HG03442 (cell line): ENCODE data around the gene COA3.

Source experiments
- ATAC-seq: cut with Tn5 transposase; IDR thresholded peaks from one replicate; pipeline ENCODE4 v1.9.1; 2021; ENCODE audit warnings: mild to moderate bottlenecking, moderate library complexity; ENCODE audit not compliant: unreplicated experiment

COA3 gene

DNA sequence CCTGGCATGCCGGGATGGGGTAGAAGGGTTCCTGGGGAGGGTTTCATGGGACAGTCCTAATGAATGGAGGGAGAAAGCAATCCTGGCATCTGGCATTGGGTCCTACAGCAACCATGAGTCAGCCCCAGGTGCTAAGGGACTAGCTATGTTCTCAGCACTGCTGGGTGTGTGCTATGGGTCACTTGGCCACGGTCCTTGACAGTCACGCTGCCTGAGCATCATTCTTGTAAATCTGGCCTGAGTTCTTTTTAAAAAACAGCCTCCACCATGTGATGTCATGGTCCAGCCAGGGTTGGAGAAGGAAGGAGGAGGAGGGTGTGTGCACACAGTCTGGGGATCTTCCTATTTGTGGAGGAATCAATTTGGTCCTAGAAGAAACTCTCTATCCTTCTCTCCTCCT is 43.7 kb downstream of the COA3 start:
- no peak for ATAC-seq

DNA sequence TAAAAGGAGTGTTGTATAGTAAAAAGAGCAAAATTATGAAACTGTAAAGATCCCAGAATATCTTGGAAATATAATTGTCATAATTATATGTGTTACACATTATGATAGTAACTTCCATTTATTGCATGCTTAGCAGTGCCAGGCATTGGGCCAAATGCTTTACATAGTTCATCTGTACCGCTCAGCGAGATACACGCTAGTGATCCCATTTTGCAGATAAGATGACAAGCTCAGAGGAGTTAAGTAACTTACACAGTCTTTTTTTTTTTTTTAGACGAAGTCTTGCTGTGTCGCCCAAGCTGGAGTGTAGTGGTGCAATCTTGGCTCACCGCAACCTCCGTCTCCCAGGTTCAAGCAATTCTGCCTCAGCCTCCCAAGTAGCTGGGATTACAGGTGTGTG is 46.9 kb downstream of the COA3 start:
- no peak for ATAC-seq

DNA sequence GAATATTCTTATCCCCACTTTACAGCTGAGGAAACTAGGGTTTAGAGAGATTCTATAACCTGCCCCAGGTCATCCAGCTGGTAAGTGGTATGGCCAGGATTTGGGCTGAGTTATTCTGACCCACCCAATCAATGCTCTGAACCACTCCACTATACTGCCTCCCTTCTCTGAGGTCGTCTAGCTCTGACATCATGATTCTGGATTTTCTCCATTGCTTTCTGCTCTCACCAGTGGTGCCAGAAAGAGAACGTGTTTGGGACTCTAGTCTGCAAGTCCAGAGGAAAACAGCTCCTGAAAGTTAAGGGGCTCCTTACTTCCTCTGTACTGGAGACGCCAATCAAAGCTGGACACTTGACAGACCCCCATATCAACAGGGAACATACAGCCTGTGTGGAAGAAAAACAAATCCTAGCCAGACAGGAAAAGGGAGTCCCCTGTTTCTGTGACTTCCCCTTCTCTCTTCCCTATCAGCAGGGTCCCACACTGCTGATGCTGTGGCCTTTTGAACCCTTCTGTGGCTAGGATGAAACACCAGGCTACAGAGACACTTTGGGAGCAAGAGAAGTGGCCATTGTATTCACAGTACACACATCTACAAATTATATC is 47.7 kb downstream of the COA3 start:
- ATAC-seq, result no peak

DNA sequence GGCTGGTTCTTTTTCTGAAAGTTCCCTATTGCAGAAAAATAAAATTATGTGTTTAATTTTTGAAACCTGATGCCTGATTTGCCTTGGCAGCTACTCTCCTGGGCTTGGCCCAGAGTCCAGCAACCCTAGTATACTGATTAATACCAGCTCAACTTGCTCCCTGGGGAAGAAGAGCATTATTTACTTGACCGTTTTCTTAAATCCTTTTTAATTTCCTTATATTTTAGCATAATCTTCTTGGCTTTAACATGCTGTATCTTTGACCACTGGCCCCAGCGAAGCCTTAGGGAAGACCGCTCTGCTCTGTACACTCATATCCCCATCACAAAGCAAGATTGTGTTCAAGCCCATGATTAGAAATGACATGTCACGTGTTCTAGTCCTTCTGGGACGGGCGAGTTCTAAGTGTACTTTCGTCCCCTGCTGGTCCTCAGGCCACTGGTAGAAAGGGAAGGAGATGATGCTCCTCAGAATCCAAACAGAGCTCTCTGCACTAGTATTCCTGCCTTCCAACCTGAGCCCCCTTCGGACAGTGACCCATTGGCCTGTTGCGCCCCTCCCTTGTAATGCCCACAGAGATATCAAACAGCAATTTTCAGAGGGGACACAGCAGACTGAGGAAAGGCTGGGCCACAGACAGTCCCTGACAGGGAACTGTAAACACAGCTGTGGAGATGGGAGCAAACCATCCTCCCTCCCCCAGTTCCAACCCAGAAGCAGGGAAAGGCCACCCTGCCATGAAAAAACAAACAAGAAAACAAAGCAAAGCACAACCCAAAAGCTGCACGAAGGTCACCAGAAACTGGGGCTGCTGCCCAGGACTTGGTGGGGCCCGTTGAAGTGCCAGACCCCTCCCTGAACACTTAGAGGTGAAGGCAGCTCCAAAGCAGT is 49.4 kb downstream of the COA3 start:
- ATAC-seq, result no peak

GRCh38 chr17:42748202-42748907 is 50.1 kb downstream of the COA3 start:
- no peak for ATAC-seq
